K562 (cell line): ENCODE results near the gene STEAP3. TPM values are rescaled to one million over a fixed set of nuclear protein-coding genes. Genes with fewer than 3 reads are reported as not detected.

Source experiments
- ATAC-seq: fragments of 200-7000 bp; cut with Tn5 transposase; 3 replicates; pipeline ENCODE4 v1.9.1; 2020; ENCODE audit warnings: moderate library complexity
- BruUV-seq: library from RNA; stranded (reverse); fragments of 400-500 nt; replicated peaks from 2 replicates; lab custom pipeline; 2021; lab: Mats Ljungman, UMichigan
- CTCF ChIA-PET: fragments of 300-600 bp; formaldehyde crosslinking; extraction: SDS; loops from one replicate; lab custom pipeline; 2021; ENCODE audit warnings: low intra/inter-chr PET ratio; lab: Yijun Ruan, JAX
- POLR2A ChIA-PET: fragments of 300-600, 350-650 bp; sonication (Branson Sonifier 250); formaldehyde crosslinking; extraction: SDS; loops from one replicate; lab custom pipeline; 2021; ENCODE audit warnings: antibody characterized with exemption, inconsistent platforms; lab: Yijun Ruan, JAX
- DNase-seq, 4 experiments: peaks; one replicate each; pipeline versions ENCODE4 v3.0.0 to v3.0.0-alpha.2; 2011 to 2018; ENCODE audit warnings: low spot score in 3 of 4, mixed read lengths in 3 of 4; ENCODE audit errors: extremely low read depth in 1 of 4
- FAIRE-seq: peaks from 2 replicates; lab custom pipeline; 2011; peaks lifted over from hg19 to GRCh38; lab: Jason Lieb, UNC
- H2AFZ ChIP-seq: 2 replicates; pipeline ENCODE4 v1.6.0; 2011; ENCODE audit warnings: low read depth, low read length, control low read depth, inconsistent platforms
- H3K27ac ChIP-seq: fragments of 200-600 bp; 3 replicates; pipeline ENCODE4 v1.8.0; 2011; ENCODE audit warnings: low read depth, mild to moderate bottlenecking, control low read depth, inconsistent platforms, low read length, moderate library complexity, mixed read lengths; ENCODE audit errors: extremely low read depth
- H3K27me3 ChIP-seq, 2 experiments: fragments of 300-600 bp in 1 of 2; 2 replicates in 1 of 2; 3 replicates in 1 of 2; pipeline versions ENCODE4 v1.6.0 to v1.8.0; 2011; ENCODE audit warnings: inconsistent platforms in 2 of 2, low read length in 2 of 2, mild to moderate bottlenecking in 1 of 2, mixed read lengths in 1 of 2, moderate library complexity in 1 of 2; ENCODE audit not compliant: control insufficient read depth in 2 of 2, insufficient read depth in 2 of 2
- H3K36me3 ChIP-seq: fragments of 300-600 bp; 3 replicates; pipeline ENCODE4 v1.8.0; 2011; ENCODE audit warnings: mild to moderate bottlenecking, low read length, inconsistent platforms; ENCODE audit not compliant: control insufficient read depth, insufficient read depth
- H3K4me1 ChIP-seq, 2 experiments: fragments of 200-600 bp in 1 of 2; replicated peaks in 1 of 2; 2 replicates in 1 of 2; 3 replicates in 1 of 2; pipeline versions ENCODE4 v1.5.1 to v1.8.0; 2011; ENCODE audit warnings: inconsistent platforms in 2 of 2, low read length in 2 of 2, mild to moderate bottlenecking in 1 of 2, mixed read lengths in 1 of 2, moderate library complexity in 1 of 2; ENCODE audit not compliant: control insufficient read depth in 2 of 2, insufficient read depth in 2 of 2
- H3K4me2 ChIP-seq: 2 replicates; pipeline ENCODE4 v1.6.1; 2011; ENCODE audit warnings: low read length, control low read depth, inconsistent platforms, mixed read lengths; ENCODE audit not compliant: insufficient read depth
- H3K4me3 ChIP-seq: fragments of 200-600 bp; sonication (generic), shearing (Covaris generic); 2 replicates; pipeline ENCODE4 v1.5.1; 2016; ENCODE audit warnings: control low read depth, inconsistent platforms
- H3K79me2 ChIP-seq: fragments of 200-600 bp; 3 replicates; pipeline ENCODE4 v1.8.0; 2011; ENCODE audit warnings: low read length, inconsistent platforms; ENCODE audit not compliant: control insufficient read depth, insufficient read depth
- H3K9ac ChIP-seq, 2 experiments: 2 replicates each; pipeline versions ENCODE4 v1.6.0 to v1.6.1; 2011; ENCODE audit warnings: low read depth in 2 of 2, low read length in 2 of 2, control low read depth in 1 of 2, inconsistent platforms in 1 of 2, mild to moderate bottlenecking in 1 of 2, mixed read lengths in 1 of 2; ENCODE audit not compliant: insufficient read depth in 1 of 2
- H3K9me1 ChIP-seq: one replicate; pipeline ENCODE4 v1.6.0; 2011; ENCODE audit warnings: inconsistent platforms, mild to moderate bottlenecking, low read length, moderate library complexity; ENCODE audit not compliant: control insufficient read depth, insufficient read depth
- H3K9me3 ChIP-seq: replicated peaks from 2 replicates; pipeline ENCODE4 v1.5.1; 2011; ENCODE audit warnings: low read depth, low read length, inconsistent platforms; ENCODE audit not compliant: control insufficient read depth, insufficient read depth
- H4K20me1 ChIP-seq: replicated peaks from 2 replicates; pipeline ENCODE4 v1.6.1; 2011; ENCODE audit warnings: low read length, inconsistent platforms, mixed read lengths; ENCODE audit not compliant: control insufficient read depth, insufficient read depth
- KDM4B ChIP-seq, 2 experiments: fragments of 450-650 bp in 1 of 2; sonication (generic) in 1 of 2; IDR thresholded peaks; 2 replicates each; pipeline ENCODE4 v1.6.1; 2016 to 2017; ENCODE audit warnings: borderline replicate concordance in 2 of 2, antibody characterized with exemption in 1 of 2, low read depth in 1 of 2, mild to moderate bottlenecking in 1 of 2
- NFE2 ChIP-seq: IDR thresholded peaks from 2 replicates; pipeline ENCODE4 v1.6.1; 2014; ENCODE audit warnings: antibody characterized with exemption, low read depth
- ZBTB34 ChIP-seq: fragments of 250-450 bp; sonication (Bioruptor Pico); IDR thresholded peaks from 2 replicates; pipeline ENCODE4 v1.8.0; 2021; ENCODE audit warnings: mild to moderate bottlenecking, moderate library complexity
- WGBS: fragments of 100-300 bp; shearing (Covaris generic); methylation state at CpG from one replicate; pipeline ENCODE4 v1.1.6; 2016; ENCODE audit warnings: low coverage, mixed read lengths; ENCODE audit not compliant: insufficient coverage; ENCODE audit errors: missing lambda C conversion rate; 5-methylcytosine and 5-hydroxymethylcytosine counted together
- in situ Hi-C: fragments of 300-500 bp; cut with MboI; formaldehyde crosslinking; loops from 4 replicates; pipeline ENCODE4 v1.15.0; 2018; ENCODE audit warnings: inconsistent platforms, mixed read lengths
- intact Hi-C: fragments of 100-400 bp; cut with micrococcal nuclease; formaldehyde crosslinking; loops from 2 replicates; pipeline ENCODE4 v1.14.2; 2022
- polyA plus RNA-seq, 8 experiments: library from polyadenylated mRNA; depleted of rRNA in 4 of 8; stranded (reverse) in 5 of 8; unstranded in 3 of 8; fragments of >200 nt; fragmentation: Nextera tagmentation in 2 of 8; fragmentation: Illumina TruSeq in 1 of 8; extraction: Ambion mirVana in 2 of 8; extraction: Trizol in 1 of 8; gene quantifications; 2 replicates each; pipeline versions ENCODE4 v1.2.1 to v1.2.3, GENCODE V29; 2011 to 2014; ENCODE audit warnings: inconsistent platforms in 1 of 8, missing spikeins in 1 of 8
- total RNA-seq, 7 experiments: library from RNA; depleted of rRNA in 6 of 7; stranded (reverse); fragments of >200 nt in 6 of 7; fragmentation: Illumina TruSeq in 2 of 7; extraction: Trizol in 2 of 7; gene quantifications; 2 replicates each; pipeline versions ENCODE4 v1.2.1 to v1.2.3, GENCODE V29; 2011 to 2021; ENCODE audit warnings: low replicate concordance in 1 of 7
- TF ChIP-seq, protein P1 (sequence below), 2 experiments: IDR thresholded peaks; 2 replicates each; pipeline ENCODE4 v1.6.1; 2012; ENCODE audit warnings: improper control_type of control experiment in 2 of 2, low read depth in 2 of 2, low read length in 2 of 2, borderline replicate concordance in 1 of 2

The STEAP3 gene
- total and polyA plus RNA-seq, 9 of the 15 experiments (the other 6 are each of a cell fraction or from before 2014, with no cell fraction given) = 1.8 to 31.6 (median 9.0) TPM

GRCh38 chr2:119242276-119243119 lies 18.9 kb downstream of the STEAP3 start:
- peaks cover 29% of the 10 kb centered on the region; the same call in 2 of the 3 replicates for H3K36me3 ChIP-seq
- CTCF ChIA-PET = no interaction called here
- POLR2A ChIA-PET = interaction anchor here (0.5 kb wide), 1 partner anchor 9 kb away, joined by 3 read pairs; no protein-coding TSS in a partner anchor

More at GRCh38 chr2:119242276-119243119, 18.9 kb downstream of the STEAP3 start:
- Histone ChIP-seq H3K79me2 (no peaks in the 10 kb centered on the region), H3K27ac (no peak overlapping the region), H3K4me2 (no peak overlapping the region), H3K9ac (0 out of 4 replicates have a peak overlapping the region, but pooled peaks of 1 of the 2 experiments have one; percentile 7), H2AFZ (no peak overlapping the region), H3K9me1 (peaks cover 4% of the 10 kb centered on the region), H4K20me1 (no peaks in the 10 kb centered on the region; the same call in 1 of the 2 replicates), H3K4me3 (no peak overlapping the region), H3K9me3 (no peaks in the 10 kb centered on the region), H3K4me1 (peaks cover 9 to 14% of the 10 kb centered on the region in 2 experiments), H3K27me3 (no peaks in the 10 kb centered on the region)
- intact Hi-C loops = no loop called here
- in situ Hi-C loops = no loop called here
- no peak for ATAC-seq
- TF ChIP-seq, protein P1, sequence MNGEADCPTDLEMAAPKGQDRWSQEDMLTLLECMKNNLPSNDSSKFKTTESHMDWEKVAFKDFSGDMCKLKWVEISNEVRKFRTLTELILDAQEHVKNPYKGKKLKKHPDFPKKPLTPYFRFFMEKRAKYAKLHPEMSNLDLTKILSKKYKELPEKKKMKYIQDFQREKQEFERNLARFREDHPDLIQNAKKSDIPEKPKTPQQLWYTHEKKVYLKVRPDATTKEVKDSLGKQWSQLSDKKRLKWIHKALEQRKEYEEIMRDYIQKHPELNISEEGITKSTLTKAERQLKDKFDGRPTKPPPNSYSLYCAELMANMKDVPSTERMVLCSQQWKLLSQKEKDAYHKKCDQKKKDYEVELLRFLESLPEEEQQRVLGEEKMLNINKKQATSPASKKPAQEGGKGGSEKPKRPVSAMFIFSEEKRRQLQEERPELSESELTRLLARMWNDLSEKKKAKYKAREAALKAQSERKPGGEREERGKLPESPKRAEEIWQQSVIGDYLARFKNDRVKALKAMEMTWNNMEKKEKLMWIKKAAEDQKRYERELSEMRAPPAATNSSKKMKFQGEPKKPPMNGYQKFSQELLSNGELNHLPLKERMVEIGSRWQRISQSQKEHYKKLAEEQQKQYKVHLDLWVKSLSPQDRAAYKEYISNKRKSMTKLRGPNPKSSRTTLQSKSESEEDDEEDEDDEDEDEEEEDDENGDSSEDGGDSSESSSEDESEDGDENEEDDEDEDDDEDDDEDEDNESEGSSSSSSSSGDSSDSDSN (IDR thresholded peaks at IDR 0.05; ENCODE audit: borderline replicate concordance in 1 of 2, low read depth in 2 of 2, low read length in 2 of 2) = no peak
- TF ChIP-seq NFE2 (no peak), KDM4B (IDR thresholded peaks at IDR 0.05; ENCODE audit: borderline replicate concordance in 2 of 2, low read depth in 1 of 2) (no peak), ZBTB34 (CRISPR knock-in tag) (no peak)
- BruUV-seq = no TSS peak
- FAIRE-seq = no peak
- no peak for DNase-seq
- 80% methylated on average over 17 of the region's 17 CpGs for WGBS
